Left kidney (tissue), 2 donors: ENCODE results near the gene CMTM7. TPM values are rescaled to one million over a fixed set of nuclear protein-coding genes. Genes with fewer than 3 reads are reported as not detected.
"Not testable (repeated sequence)": the region's sequence is repeated elsewhere in the genome, so short reads cannot be mapped to it uniquely, and the experiment has no call there.

Source experiments
- DNase-seq: peaks from one replicate; pipeline ENCODE4 v3.0.0-alpha.2; 2013
- polyA plus RNA-seq: library from polyadenylated mRNA; unstranded; fragments of 120-200 nt; gene quantifications from one replicate; pipeline ENCODE4 v1.2.1, GENCODE V29; 2013; ENCODE audit not compliant: insufficient read length

CMTM7 gene
- polyA plus RNA-seq, 1 donor = 48.9 TPM

- DNase-seq = no peak
Measured at GRCh38 chr3:32435911-32436815, 44.5 kb downstream of the CMTM7 start.

- no peak for DNase-seq
Measured at GRCh38 chr3:32436816-32437189, 45.1 kb downstream of the CMTM7 start.

- no peak for DNase-seq
Measured at GRCh38 chr3:32437896-32438295, 46.2 kb downstream of the CMTM7 start.

GRCh38 chr3:32438596-32439344, 47.1 kb downstream of the CMTM7 start:
- no peak for DNase-seq

- DNase-seq = not testable (repeated sequence)
Measured at GRCh38 chr3:32439421-32439820, 47.8 kb downstream of the CMTM7 start.

GRCh38 chr3:32440611-32441350, 49.1 kb downstream of the CMTM7 start:
- DNase-seq = no peak

GRCh38 chr3:32442766-32443165, 51.1 kb downstream of the CMTM7 start:
- DNase-seq = no peak

GRCh38 chr3:32443478-32443877, 51.8 kb downstream of the CMTM7 start:
- no peak for DNase-seq

- DNase-seq = no peak
Measured at GRCh38 chr3:32447865-32448400, 56.3 kb downstream of the CMTM7 start.

- DNase-seq = no peak
Measured at GRCh38 chr3:32448686-32449474, 57.2 kb downstream of the CMTM7 start.

GRCh38 chr3:32449691-32450090, 58.0 kb downstream of the CMTM7 start:
- DNase-seq = no peak

GRCh38 chr3:32450426-32450825, 58.8 kb downstream of the CMTM7 start:
- DNase-seq = no peak

- DNase-seq = no peak
Measured at GRCh38 chr3:32450992-32451659, 59.5 kb downstream of the CMTM7 start.

- DNase-seq = no peak
Measured at GRCh38 chr3:32452009-32452408, 60.4 kb downstream of the CMTM7 start.

GRCh38 chr3:32453346-32453745, 61.7 kb downstream of the CMTM7 start:
- no peak for DNase-seq

- no peak for DNase-seq
Measured at GRCh38 chr3:32454111-32454510, 62.5 kb downstream of the CMTM7 start.

GRCh38 chr3:32454731-32455608, 63.3 kb downstream of the CMTM7 start:
- no peak for DNase-seq

- DNase-seq = no peak
Measured at GRCh38 chr3:32455609-32456428, 64.2 kb downstream of the CMTM7 start.
